NB4 (cell line): ENCODE measurements around the gene IL17B.

Source experiments
- POLR2A ChIP-seq: IDR thresholded peaks from 2 replicates; pipeline ENCODE4 v1.6.1; 2011; ENCODE audit warnings: mild to moderate bottlenecking; ENCODE audit not compliant: insufficient read length; ENCODE audit errors: extremely low read depth
- TF ChIP-seq, protein P1 (sequence below): IDR thresholded peaks from one replicate; pipeline ENCODE4 v1.5.1; 2012; ENCODE audit warnings: low read depth, low read length

DNA sequence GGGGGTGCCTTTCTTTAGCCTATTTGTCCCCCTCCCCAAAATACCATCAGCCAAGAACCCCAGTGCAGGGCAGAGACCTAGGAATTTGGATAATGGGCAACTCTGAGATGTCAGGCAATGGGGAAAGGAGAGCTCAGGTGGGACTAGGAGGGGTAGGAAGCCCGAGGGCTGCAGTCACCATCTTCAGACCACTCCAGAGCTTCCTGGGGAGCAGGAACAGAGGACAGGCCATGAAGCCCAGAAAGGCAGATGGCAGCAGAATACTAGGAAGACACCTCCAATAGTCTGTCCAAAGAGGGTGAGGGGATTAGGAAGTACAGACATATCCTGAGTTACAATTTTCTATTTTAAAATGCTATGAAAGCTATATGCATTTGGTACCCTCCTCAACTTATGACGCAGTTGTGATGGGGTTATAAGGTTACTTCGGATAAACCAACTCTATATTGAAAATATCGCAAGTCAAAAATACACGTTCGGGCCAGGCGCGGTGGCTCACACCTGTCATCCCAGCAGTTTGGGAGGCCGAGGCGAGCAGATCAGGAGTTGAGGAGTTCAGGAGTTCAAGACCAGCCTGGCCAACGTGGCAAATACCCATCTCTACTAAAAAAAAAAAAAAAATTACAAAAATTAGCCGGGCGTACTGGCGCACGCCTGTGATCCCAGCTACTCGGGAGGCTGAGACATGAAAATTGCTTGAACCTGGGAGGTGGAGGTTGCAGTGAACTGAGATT is 34.6 kb upstream of the IL17B start:
- TF ChIP-seq, protein P1, sequence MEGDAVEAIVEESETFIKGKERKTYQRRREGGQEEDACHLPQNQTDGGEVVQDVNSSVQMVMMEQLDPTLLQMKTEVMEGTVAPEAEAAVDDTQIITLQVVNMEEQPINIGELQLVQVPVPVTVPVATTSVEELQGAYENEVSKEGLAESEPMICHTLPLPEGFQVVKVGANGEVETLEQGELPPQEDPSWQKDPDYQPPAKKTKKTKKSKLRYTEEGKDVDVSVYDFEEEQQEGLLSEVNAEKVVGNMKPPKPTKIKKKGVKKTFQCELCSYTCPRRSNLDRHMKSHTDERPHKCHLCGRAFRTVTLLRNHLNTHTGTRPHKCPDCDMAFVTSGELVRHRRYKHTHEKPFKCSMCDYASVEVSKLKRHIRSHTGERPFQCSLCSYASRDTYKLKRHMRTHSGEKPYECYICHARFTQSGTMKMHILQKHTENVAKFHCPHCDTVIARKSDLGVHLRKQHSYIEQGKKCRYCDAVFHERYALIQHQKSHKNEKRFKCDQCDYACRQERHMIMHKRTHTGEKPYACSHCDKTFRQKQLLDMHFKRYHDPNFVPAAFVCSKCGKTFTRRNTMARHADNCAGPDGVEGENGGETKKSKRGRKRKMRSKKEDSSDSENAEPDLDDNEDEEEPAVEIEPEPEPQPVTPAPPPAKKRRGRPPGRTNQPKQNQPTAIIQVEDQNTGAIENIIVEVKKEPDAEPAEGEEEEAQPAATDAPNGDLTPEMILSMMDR, result no peak
- TF ChIP-seq POLR2A, result no peak
